Muscle layer of duodenum (tissue), 2 donors: ENCODE measurements around the gene ZNF827.

Experiments used
- H3K27ac ChIP-seq: one replicate; pipeline ENCODE4 v1.7.0; 2013; ENCODE audit warnings: mild to moderate bottlenecking, low read length
- H3K27me3 ChIP-seq: one replicate; pipeline ENCODE4 v1.7.0; 2013; ENCODE audit warnings: low read depth, mild to moderate bottlenecking, control low read depth, low read length
- H3K36me3 ChIP-seq, 2 donors: one replicate each; pipeline ENCODE4 v1.7.0; 2013; ENCODE audit warnings: low read length in 2 of 2, control low read depth in 1 of 2, mild to moderate bottlenecking in 1 of 2; ENCODE audit not compliant: insufficient read depth in 2 of 2, control insufficient read depth in 1 of 2
- H3K4me1 ChIP-seq, 2 donors: one replicate each; pipeline ENCODE4 v1.7.0; 2013; ENCODE audit warnings: low read length in 2 of 2, mild to moderate bottlenecking in 2 of 2, control low read depth in 1 of 2, moderate library complexity in 1 of 2; ENCODE audit not compliant: insufficient read depth in 2 of 2, control insufficient read depth in 1 of 2
- H3K4me3 ChIP-seq, 2 donors: one replicate each; pipeline ENCODE4 v1.7.0; 2013; ENCODE audit warnings: low read length in 2 of 2, low read depth in 1 of 2, mild to moderate bottlenecking in 1 of 2
- H3K9me3 ChIP-seq, 2 donors: one replicate each; pipeline ENCODE4 v1.7.0; 2013; ENCODE audit warnings: low read length in 2 of 2, control low read depth in 1 of 2, mild to moderate bottlenecking in 1 of 2; ENCODE audit not compliant: control insufficient read depth in 1 of 2
- donor health status: healthy.

Gene ZNF827

GRCh38 chr4:145859926-145860325 lies 78.7 kb downstream of the ZNF827 start:
- Histone ChIP-seq H3K27me3 (no peaks in the 10 kb centered on the region), H3K4me3 (no peak overlapping the region), H3K36me3 (no peaks in the 10 kb centered on the region), H3K4me1 (no peaks in the 10 kb centered on the region), H3K27ac (no peak overlapping the region), H3K9me3 (no peaks in the 10 kb centered on the region)

DNA sequence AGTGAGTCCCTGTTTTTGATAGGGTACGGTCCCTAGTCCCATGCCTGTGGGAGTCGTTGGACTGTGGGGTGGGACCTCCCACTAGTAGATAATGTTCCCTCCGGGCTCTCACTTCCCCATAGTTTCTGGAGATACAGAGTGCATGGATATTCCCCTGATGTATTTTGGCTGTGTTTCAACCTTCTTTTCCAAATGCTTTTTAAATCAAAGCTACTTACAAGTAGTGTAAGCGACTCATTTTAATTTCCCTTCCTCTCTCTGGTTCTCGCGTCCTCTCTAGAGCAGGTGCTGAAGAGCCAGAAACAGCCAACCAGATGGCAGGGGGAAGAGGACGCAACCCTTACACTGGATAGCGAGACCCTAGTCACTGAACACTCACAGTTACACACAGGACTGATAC lies 79.2 kb downstream of the ZNF827 start:
- no peaks in the 10 kb centered on the region for H3K36me3 ChIP-seq
- H3K9me3 ChIP-seq: no peaks in the 10 kb centered on the region
- no peaks in the 10 kb centered on the region for H3K27me3 ChIP-seq
- no peak overlapping the region for H3K27ac ChIP-seq
- H3K4me1 ChIP-seq: no peaks in the 10 kb centered on the region
- no peak overlapping the region for H3K4me3 ChIP-seq

- Histone ChIP-seq H3K27ac (no peak overlapping the region), H3K36me3 (peaks cover 0 to 10% of the 10 kb centered on the region in 2 donors)
Observed at GRCh38 chr4:145852256-145852839, 86.3 kb downstream of the ZNF827 start.

GRCh38 chr4:145851511-145852201 lies 87.0 kb downstream of the ZNF827 start:
- Histone ChIP-seq H3K27me3 (no peaks in the 10 kb centered on the region), H3K4me1 (peaks cover 8 to 15% of the 10 kb centered on the region in 2 donors), H3K36me3 (peaks cover 0 to 10% of the 10 kb centered on the region in 2 donors), H3K9me3 (no peaks in the 10 kb centered on the region), H3K27ac (no peak overlapping the region), H3K4me3 (no peak overlapping the region)

More at GRCh38 chr4:145852256-145852839, 86.3 kb downstream of the ZNF827 start:
- peaks cover 8 to 15% of the 10 kb centered on the region in 2 donors for H3K4me1 ChIP-seq
- H3K27me3 ChIP-seq: no peaks in the 10 kb centered on the region
- H3K4me3 ChIP-seq: no peak overlapping the region
- H3K9me3 ChIP-seq: no peaks in the 10 kb centered on the region

- Histone ChIP-seq H3K9me3 (no peaks in the 10 kb centered on the region), H3K4me3 (no peak overlapping the region), H3K36me3 (peaks cover 7 to 21% of the 10 kb centered on the region in 2 donors), H3K27ac (no peak overlapping the region), H3K4me1 (peaks cover 8 to 15% of the 10 kb centered on the region in 2 donors), H3K27me3 (no peaks in the 10 kb centered on the region)
Observed at GRCh38 chr4:145847764-145848163, 90.9 kb downstream of the ZNF827 start.

- H3K4me3 ChIP-seq: no peak overlapping the region
- H3K27me3 ChIP-seq: no peaks in the 10 kb centered on the region
- no peaks in the 10 kb centered on the region for H3K9me3 ChIP-seq
- no peak overlapping the region for H3K27ac ChIP-seq
- peaks cover 13 to 21% of the 10 kb centered on the region in 2 donors for H3K36me3 ChIP-seq
- H3K4me1 ChIP-seq: no peaks in the 10 kb centered on the region
Observed at GRCh38 chr4:145845118-145845517, 93.5 kb downstream of the ZNF827 start.

GRCh38 chr4:145843639-145844038 lies 95.0 kb downstream of the ZNF827 start:
- H3K4me1 ChIP-seq: no peaks in the 10 kb centered on the region
- H3K9me3 ChIP-seq: no peaks in the 10 kb centered on the region
- peaks cover 13 to 14% of the 10 kb centered on the region in 2 donors for H3K36me3 ChIP-seq
- H3K4me3 ChIP-seq: no peak overlapping the region
- H3K27me3 ChIP-seq: no peaks in the 10 kb centered on the region
- H3K27ac ChIP-seq: no peak overlapping the region

GRCh38 chr4:145843148-145843547 lies 95.5 kb downstream of the ZNF827 start:
- peaks cover 11 to 13% of the 10 kb centered on the region in 2 donors for H3K36me3 ChIP-seq
- H3K4me1 ChIP-seq: no peaks in the 10 kb centered on the region
- H3K4me3 ChIP-seq: no peak overlapping the region

DNA sequence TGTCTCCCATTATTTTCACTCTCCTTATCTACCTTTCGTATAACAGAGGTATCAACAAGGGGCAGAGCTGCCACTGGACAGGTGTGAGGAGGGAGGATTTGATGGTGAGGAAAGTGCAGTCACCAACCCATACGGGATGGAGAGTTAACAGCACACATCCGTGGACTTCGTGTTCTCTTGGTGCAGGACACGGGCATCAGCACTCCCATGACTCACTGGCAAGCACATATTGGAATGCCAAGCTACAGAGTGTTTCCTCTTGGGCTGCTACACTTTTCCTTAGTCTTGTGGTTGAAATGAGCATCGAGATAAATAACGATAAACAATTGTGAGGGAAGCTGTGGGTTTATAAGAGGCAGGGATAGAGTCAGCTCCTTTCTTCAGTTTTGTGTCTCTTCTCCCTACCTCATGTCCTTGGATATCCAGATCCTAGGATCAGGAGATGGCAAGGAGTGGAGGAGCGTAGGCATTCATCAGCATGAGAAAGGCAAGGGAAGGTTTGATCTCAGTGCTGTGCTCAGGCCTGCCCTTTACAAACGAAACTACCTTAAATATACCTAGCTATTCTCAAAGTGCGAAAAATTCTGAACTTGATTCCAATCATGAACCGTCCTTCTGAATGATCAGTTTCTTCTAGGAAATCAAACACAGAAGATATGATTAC lies 96.3 kb downstream of the ZNF827 start:
- H3K36me3 ChIP-seq: peaks cover 11 to 13% of the 10 kb centered on the region in 2 donors
- H3K4me1 ChIP-seq: no peaks in the 10 kb centered on the region
- H3K27me3 ChIP-seq: no peaks in the 10 kb centered on the region
- no peaks in the 10 kb centered on the region for H3K9me3 ChIP-seq
- no peak overlapping the region for H3K4me3 ChIP-seq
- H3K27ac ChIP-seq: peak overlapping the region; percentile 16

More at GRCh38 chr4:145843148-145843547, 95.5 kb downstream of the ZNF827 start:
- no peaks in the 10 kb centered on the region for H3K27me3 ChIP-seq
- H3K27ac ChIP-seq: no peak overlapping the region
- no peaks in the 10 kb centered on the region for H3K9me3 ChIP-seq

DNA sequence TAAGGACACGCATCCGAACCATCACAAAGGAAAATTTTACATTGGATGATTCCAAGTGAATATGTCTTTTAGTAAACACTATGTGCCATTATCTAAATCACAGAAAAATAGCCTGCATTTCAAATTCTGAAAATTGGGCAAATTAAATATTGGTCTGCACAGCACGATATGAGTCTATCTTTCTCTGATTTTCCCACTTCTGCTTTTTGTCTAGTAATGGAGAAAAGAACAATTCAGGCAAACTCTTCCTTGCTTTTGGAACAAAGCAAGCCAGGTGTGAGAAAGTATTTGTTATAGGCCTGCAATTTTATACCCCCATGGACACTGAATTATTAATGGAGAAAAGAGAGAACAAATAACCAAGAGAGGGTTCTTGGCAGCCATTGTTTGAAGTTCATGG lies 97.8 kb downstream of the ZNF827 start:
- no peaks in the 10 kb centered on the region for H3K9me3 ChIP-seq

DNA sequence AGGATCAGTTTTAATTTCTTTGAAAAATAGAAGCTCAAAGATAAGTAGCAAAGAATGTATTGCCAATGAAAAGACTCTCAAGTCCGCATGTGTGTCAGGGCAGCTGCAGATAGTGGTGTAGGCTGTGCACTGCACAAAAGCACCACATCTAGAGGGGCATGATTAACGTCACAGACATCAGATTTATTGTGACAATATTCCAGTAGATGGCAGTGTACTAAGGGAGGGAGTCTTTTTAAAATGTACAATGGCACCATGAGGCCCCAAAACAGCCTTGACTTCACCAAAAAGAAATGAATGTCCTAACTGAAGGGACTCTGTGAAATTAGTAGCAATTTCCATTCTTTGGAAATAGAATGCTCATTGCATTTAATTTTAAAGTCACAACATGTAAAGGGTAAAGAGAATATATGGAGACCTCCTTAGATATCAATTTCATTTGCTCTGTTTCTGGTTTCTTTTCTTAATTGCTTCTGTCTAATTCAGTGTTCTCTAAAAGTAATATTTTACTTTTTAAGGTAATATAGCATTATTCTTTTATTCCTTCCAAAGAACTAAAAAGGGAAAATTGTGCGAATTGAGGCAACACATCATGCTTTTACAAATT lies 98.4 kb downstream of the ZNF827 start:
- no peaks in the 10 kb centered on the region for H3K4me1 ChIP-seq

More for the DNA sequence above, 97.8 kb downstream of the ZNF827 start:
- Histone ChIP-seq H3K27ac (no peak overlapping the region), H3K36me3 (peaks cover 11 to 13% of the 10 kb centered on the region in 2 donors), H3K27me3 (no peaks in the 10 kb centered on the region), H3K4me3 (no peak overlapping the region), H3K4me1 (no peaks in the 10 kb centered on the region)

More for the DNA sequence above, 98.4 kb downstream of the ZNF827 start:
- H3K27me3 ChIP-seq: no peaks in the 10 kb centered on the region
- peaks cover 7 to 8% of the 10 kb centered on the region in 2 donors for H3K36me3 ChIP-seq
- no peak overlapping the region for H3K4me3 ChIP-seq
- H3K27ac ChIP-seq: no peak overlapping the region
- no peaks in the 10 kb centered on the region for H3K9me3 ChIP-seq
